Esophagus muscularis mucosa (tissue), 4 donors: ENCODE measurements around the gene STK4.

Experiments
- CTCF ChIP-seq, 3 experiments: fragments of 200-600 bp in 2 of 3; fragments of 450-650 bp in 1 of 3; sonication (generic) in 2 of 3; IDR thresholded peaks; one replicate each; pipeline ENCODE4 v1.5.1; 2017 to 2019; ENCODE audit warnings: antibody characterized with exemption in 3 of 3, mild to moderate bottlenecking in 2 of 3, moderate library complexity in 1 of 3
- EP300 ChIP-seq: sonication (generic); formaldehyde crosslinking; IDR thresholded peaks from one replicate; pipeline ENCODE4 v1.6.1; 2017; ENCODE audit warnings: antibody characterized with exemption
- POLR2A ChIP-seq: fragments of 450-650 bp; IDR thresholded peaks from one replicate; pipeline ENCODE4 v1.6.1; 2017; ENCODE audit warnings: antibody characterized with exemption, moderate library complexity, mild to moderate bottlenecking, low read depth

GRCh38 chr20:44997668-44998067 lies 31.4 kb downstream of the STK4 start:
- TF ChIP-seq POLR2A (no peak), CTCF (IDR thresholded peaks at IDR 0.05) (no peak), EP300 (no peak)
